SK-N-MC (cell line): ENCODE data around the gene DNAJA3.

Experiments used
- DNase-seq: peaks from one replicate; pipeline ENCODE4 v3.0.0-alpha.2; 2011; ENCODE audit warnings: low read depth, low spot score
- H3K27ac ChIP-seq: fragments of 200-600 bp; sonication (generic); 2 replicates; pipeline ENCODE4 v1.5.1; 2016; ENCODE audit warnings: mixed run types
- H3K36me3 ChIP-seq: fragments of 200-600 bp; sonication (generic); 2 replicates; pipeline ENCODE4 v1.6.1; 2017; ENCODE audit warnings: antibody characterized with exemption, low read length, mixed read lengths; ENCODE audit not compliant: insufficient read depth
- H3K4me3 ChIP-seq: fragments of 200-600 bp; sonication (generic); 2 replicates; pipeline ENCODE4 v1.5.1; 2016
- H3K9ac ChIP-seq: fragments of 200-600 bp; sonication (generic); 2 replicates; pipeline ENCODE4 v1.8.0; 2017; ENCODE audit warnings: mixed run types, mixed read lengths; ENCODE audit not compliant: insufficient read length
- H3K9me3 ChIP-seq: fragments of 200-600 bp; sonication (generic); 2 replicates; pipeline ENCODE4 v1.6.1; 2017; ENCODE audit warnings: low read depth, mild to moderate bottlenecking, antibody characterized with exemption, low read length, moderate library complexity, mixed read lengths
- EZH2 ChIP-seq: fragments of 200-600 bp; sonication (generic); IDR thresholded peaks from one replicate; pipeline ENCODE4 v1.6.1; 2017; ENCODE audit warnings: antibody characterized with exemption
- FOXP2 ChIP-seq: optimal IDR thresholded peaks from 2 replicates; pipeline ENCODE3; 2011; ENCODE audit warnings: mild to moderate bottlenecking, moderate library complexity; ENCODE audit not compliant: insufficient read depth; ENCODE audit errors: extremely low read length, control extremely low read depth
- POLR2AphosphoS5 ChIP-seq: IDR thresholded peaks from 2 replicates; pipeline ENCODE4 v1.6.1; 2012; ENCODE audit warnings: mild to moderate bottlenecking, low read depth, low read length, borderline replicate concordance

The DNAJA3 gene

GRCh38 chr16:4467916-4468315 is 42.2 kb downstream of the DNAJA3 start:
- Histone ChIP-seq H3K9ac (no peak overlapping the region), H3K36me3 (peaks cover 22% of the 10 kb centered on the region; the same call in 1 of the 2 replicates), H3K4me3 (no peak overlapping the region), H3K9me3 (no peaks in the 10 kb centered on the region), H3K27ac (no peak overlapping the region)
- TF ChIP-seq FOXP2: no peak
- TF ChIP-seq POLR2AphosphoS5: no peak
- no peak for TF ChIP-seq EZH2
- DNase-seq: no peak

- DNase-seq: no peak
- Histone ChIP-seq H3K4me3 (no peak overlapping the region), H3K9ac (no peak overlapping the region), H3K27ac (no peak overlapping the region), H3K9me3 (no peaks in the 10 kb centered on the region), H3K36me3 (peaks cover 22% of the 10 kb centered on the region; the same call in 1 of the 2 replicates)
- TF ChIP-seq FOXP2 (no peak), EZH2 (no peak), POLR2AphosphoS5 (no peak)
Observed at GRCh38 chr16:4468972-4469371, 43.3 kb downstream of the DNAJA3 start.

- no peak for TF ChIP-seq EZH2
- TF ChIP-seq FOXP2: no peak
- TF ChIP-seq POLR2AphosphoS5: no peak
- no peak overlapping the region for H3K4me3 ChIP-seq
- H3K9me3 ChIP-seq: no peaks in the 10 kb centered on the region
- H3K36me3 ChIP-seq: peaks cover 6% of the 10 kb centered on the region; the same call in 1 of the 2 replicates
- no peak overlapping the region for H3K9ac ChIP-seq
- DNase-seq: no peak
- no peak overlapping the region for H3K27ac ChIP-seq
Observed at GRCh38 chr16:4471869-4472268, 46.2 kb downstream of the DNAJA3 start.

GRCh38 chr16:4472880-4473279 is 47.2 kb downstream of the DNAJA3 start:
- TF ChIP-seq FOXP2 (no peak), EZH2 (no peak), POLR2AphosphoS5 (no peak)
- DNase-seq: no peak
- Histone ChIP-seq H3K9ac (no peak overlapping the region), H3K9me3 (no peaks in the 10 kb centered on the region), H3K27ac (no peak overlapping the region), H3K36me3 (peaks cover 4% of the 10 kb centered on the region; the same call in 1 of the 2 replicates), H3K4me3 (no peak overlapping the region; the same call in 1 of the 2 replicates)

GRCh38 chr16:4474192-4474961 is 48.7 kb downstream of the DNAJA3 start, which contains the start of gene NMRAL1:
Gene NMRAL1 (minus strand): TSS chr16:4474625. CDS start chr16:4474132, 493 bp downstream.
- Histone ChIP-seq H3K27ac (peak within 1 kb of the TSS; percentile 85), H3K9me3 (no peaks in the 10 kb centered on the region), H3K9ac (peak within 1 kb of the TSS; percentile 84), H3K4me3 (peak within 1 kb of the TSS; percentile 77), H3K36me3 (no peaks in the 10 kb centered on the region)
- no peak for TF ChIP-seq FOXP2
- TF ChIP-seq POLR2AphosphoS5: peak; percentile 26; the same call in 1 of the 2 replicates
- DNase-seq: peak; percentile 52

GRCh38 chr16:4475880-4476788 is 50.5 kb downstream of the DNAJA3 start, which contains the start of gene HMOX2:
Gene HMOX2 (plus strand): TSS chr16:4476398. CDS start chr16:4505525, 29,127 bp downstream.
- no peak for TF ChIP-seq FOXP2
- TF ChIP-seq POLR2AphosphoS5: peak; percentile 91
- Histone ChIP-seq H3K9ac (peak within 1 kb of the TSS; percentile 79), H3K27ac (peak within 1 kb of the TSS; percentile 85; the same call in 1 of the 2 replicates), H3K9me3 (no peaks in the 10 kb centered on the region), H3K36me3 (no peaks in the 10 kb centered on the region), H3K4me3 (peak within 1 kb of the TSS; percentile 92)
- peak; percentile 53 for DNase-seq

- Histone ChIP-seq H3K9ac (no peak overlapping the region), H3K4me3 (peak overlapping the region; percentile 92), H3K27ac (no peak overlapping the region; the same call in 1 of the 2 replicates), H3K36me3 (no peaks in the 10 kb centered on the region), H3K9me3 (no peaks in the 10 kb centered on the region)
- no peak for DNase-seq
- TF ChIP-seq POLR2AphosphoS5: no peak
- TF ChIP-seq FOXP2: no peak
Observed at GRCh38 chr16:4477966-4478365, 52.3 kb downstream of the DNAJA3 start.

- H3K36me3 ChIP-seq: peaks cover 17% of the 10 kb centered on the region; the same call in 1 of the 2 replicates
- no peak for TF ChIP-seq POLR2AphosphoS5
- no peak for TF ChIP-seq EZH2
- TF ChIP-seq FOXP2: no peak
Observed at GRCh38 chr16:4481526-4481925, 55.9 kb downstream of the DNAJA3 start.

More at GRCh38 chr16:4481526-4481925, 55.9 kb downstream of the DNAJA3 start:
- H3K9ac ChIP-seq: no peak overlapping the region
- DNase-seq: no peak
- H3K4me3 ChIP-seq: no peak overlapping the region
- no peaks in the 10 kb centered on the region for H3K9me3 ChIP-seq
- no peak overlapping the region for H3K27ac ChIP-seq
